ENCODE measurements around the gene ENPP1. TPM values are rescaled to one million over a fixed set of nuclear protein-coding genes. Genes with fewer than 3 reads are reported as not detected.
A peak's percentile ranks its signal among the peaks of the same experiment; 100 is the strongest.
"Not testable (repeated sequence)": the region's sequence is repeated elsewhere in the genome, so short reads cannot be mapped to it uniquely, and the experiment has no call there.

The ENPP1 gene
- polyA plus RNA-seq, 10 donors: 10.7 to 22.5 (median 15.7) TPM

GRCh38 chr6:131828951-131829350, 21.1 kb downstream of the ENPP1 start:
- DNase-seq: no peak

- DNase-seq: peak in 1 of 3 donors; percentile 12
These were observed 23.6 kb downstream of the ENPP1 start for GRCh38 chr6:131831392-131831791.

- no peak for DNase-seq
These were observed 24.1 kb downstream of the ENPP1 start for GRCh38 chr6:131831886-131832285.

DNA sequence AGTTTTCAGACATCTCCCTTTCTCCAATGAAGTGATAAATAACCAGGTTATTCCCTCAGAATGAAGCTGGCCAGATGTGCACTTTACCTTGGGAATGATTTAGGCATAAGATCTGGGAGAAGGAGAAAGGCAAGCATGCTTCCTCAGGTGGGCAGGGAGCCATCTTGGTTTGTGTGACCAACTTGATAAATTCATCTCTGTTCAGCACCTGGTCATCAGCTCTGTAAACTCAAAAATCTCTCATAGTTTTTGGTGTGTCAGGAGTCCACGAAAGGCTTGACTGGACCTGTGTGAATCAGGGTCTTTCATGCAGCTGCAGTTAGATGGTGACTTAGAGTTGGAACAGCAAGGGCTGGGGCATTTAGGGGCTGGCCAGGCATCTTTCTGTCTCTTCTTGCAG, 24.5 kb downstream of the ENPP1 start:
- no peak for DNase-seq

DNA sequence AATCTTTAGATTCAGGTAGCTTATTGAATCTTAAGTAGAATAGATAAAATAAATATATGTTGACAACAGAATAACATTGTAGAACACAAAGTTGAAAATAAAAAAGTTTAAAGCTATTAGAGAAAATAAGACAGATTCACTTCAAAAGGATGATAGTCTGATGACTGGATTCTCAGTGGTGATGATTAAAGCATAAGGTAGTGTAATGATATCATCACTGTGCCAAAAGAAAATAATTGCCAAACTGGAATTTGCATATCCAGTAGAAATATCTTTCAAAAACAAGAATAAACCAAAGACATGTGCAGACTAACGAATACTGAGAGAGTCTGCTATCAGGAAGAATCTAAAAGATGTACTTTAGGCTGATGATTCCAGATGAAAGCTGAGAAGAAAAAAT, 30.2 kb downstream of the ENPP1 start:
- DNase-seq: no peak

DNA sequence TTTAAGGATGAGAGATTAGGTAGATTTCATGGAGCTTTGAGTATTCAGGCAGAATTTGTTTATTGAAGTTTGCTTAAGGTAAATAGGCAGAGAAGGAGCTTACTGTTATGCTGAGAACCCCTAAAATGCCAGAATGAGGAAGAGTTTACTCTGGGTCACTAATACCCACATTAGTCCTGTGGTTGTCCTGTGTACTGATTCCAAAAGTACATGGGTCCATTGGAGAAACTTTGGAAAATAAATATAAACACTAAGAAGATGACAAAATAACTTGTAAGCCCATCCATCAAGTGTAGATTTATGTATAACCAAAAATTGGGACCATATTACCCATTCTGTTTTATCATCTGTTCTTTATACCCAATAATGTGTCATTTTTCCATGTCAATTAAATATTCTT, 31.6 kb downstream of the ENPP1 start:
- no peak for DNase-seq

- no peak for DNase-seq
These were observed 32.6 kb downstream of the ENPP1 start for GRCh38 chr6:131840441-131840840.

DNA sequence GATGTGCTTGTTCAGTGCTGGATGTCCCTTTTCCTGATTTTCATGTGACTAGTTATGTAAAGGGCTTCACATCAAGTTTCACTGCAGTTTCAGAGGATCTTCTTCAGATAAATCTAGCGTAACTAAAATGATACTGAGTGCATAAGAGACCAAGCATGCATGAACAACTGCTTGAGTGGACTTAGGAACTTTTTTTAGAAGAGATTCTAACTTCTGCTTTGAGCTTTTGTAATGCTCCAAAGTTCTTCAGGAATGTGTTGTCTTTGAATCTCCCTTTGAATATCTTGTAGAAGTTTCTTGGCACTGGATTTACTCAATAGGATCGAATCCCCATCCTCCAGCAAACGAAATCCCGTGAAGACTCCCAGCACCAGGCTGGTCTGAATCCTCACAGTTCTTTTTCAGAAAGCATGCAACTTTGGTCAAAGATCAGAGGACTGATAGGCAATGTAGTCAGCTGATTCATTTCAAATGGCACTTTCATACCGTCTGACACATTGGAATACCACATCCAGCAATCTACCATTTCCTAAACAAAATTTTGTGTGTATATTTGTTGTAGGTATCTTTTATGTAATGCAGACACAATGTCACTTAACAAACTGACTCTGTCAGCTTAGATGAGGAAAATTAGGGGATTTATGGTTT, 33.2 kb downstream of the ENPP1 start:
- no peak for DNase-seq

GRCh38 chr6:131843768-131844167, 35.9 kb downstream of the ENPP1 start:
- DNase-seq: no peak

GRCh38 chr6:131844243-131844841, 36.5 kb downstream of the ENPP1 start:
- no peak for DNase-seq

DNA sequence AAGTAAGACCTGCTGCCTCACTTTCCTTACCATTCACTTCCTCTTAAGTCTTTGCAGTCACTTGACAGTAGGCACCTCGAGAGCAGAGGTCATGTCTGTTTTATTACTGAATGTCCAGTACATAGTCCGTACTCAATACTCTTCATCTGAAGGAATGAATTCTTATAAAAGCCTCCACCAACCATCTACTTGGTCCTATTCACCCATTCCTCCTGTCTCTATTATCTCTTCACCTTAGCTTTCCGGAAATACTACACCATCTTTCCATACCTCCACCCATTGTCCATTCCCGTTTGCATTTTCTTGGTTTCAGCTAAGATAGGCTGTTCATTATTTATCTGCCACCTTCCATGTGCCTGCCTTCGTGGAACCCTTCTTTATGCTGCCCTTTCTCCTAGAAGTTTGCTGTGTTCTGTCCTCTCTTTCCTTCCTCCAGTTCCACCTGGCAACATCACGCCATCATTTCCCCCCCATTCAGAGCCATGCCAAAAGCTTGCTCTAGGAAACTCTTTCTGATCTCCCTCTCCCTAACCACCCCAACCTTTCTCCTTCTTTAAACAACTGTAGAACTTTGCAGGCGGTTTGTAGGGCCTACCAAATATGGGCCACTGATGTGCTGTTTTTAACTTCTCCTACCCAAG, 38.3 kb downstream of the ENPP1 start:
- DNase-seq: no peak

GRCh38 chr6:131846905-131847304, 39.1 kb downstream of the ENPP1 start:
- no peak for DNase-seq

- no peak for DNase-seq
These were observed 42.0 kb downstream of the ENPP1 start for GRCh38 chr6:131849799-131850198.

DNA sequence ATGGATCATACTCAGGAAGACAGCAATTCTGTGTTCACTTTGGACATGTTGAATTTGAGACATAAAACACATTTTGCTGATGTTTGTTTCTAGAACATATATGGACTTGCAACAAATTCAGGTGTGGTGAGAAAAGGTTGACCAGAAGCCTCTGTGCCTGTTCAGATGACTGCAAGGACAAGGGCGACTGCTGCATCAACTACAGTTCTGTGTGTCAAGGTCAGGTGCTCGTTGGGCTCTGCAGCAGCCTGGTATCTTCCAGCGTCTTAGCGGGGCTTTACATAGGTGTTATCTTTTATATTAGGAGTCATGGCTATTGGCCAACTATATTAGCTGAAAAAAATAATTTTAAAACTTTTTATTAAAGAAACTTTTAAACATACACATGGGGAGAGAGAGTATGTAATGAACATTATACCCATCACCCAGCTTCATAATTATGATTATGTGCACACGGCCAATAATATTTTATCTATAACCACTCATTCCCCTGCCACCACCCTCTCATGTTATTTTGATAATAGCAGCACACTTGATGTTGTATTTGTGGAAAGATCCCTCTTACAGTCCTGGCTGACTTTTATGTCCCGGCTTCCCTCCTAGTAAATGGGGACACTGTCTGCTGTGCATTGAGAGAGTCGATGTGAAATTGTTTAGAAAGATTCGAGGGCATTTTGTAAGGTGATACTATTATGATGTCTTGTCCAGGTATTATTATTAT, 43.4 kb downstream of the ENPP1 start:
- DNase-seq: no peak

GRCh38 chr6:131852200-131852599, 44.4 kb downstream of the ENPP1 start:
- DNase-seq: no peak

- DNase-seq: no peak
These were observed 47.0 kb downstream of the ENPP1 start for GRCh38 chr6:131854803-131855202.

GRCh38 chr6:131858765-131859415, 51.1 kb downstream of the ENPP1 start:
- DNase-seq: peak; percentile 35 to 80 (median 52)

- not testable (repeated sequence) for DNase-seq
These were observed 51.8 kb downstream of the ENPP1 start for GRCh38 chr6:131859658-131860057.

DNA sequence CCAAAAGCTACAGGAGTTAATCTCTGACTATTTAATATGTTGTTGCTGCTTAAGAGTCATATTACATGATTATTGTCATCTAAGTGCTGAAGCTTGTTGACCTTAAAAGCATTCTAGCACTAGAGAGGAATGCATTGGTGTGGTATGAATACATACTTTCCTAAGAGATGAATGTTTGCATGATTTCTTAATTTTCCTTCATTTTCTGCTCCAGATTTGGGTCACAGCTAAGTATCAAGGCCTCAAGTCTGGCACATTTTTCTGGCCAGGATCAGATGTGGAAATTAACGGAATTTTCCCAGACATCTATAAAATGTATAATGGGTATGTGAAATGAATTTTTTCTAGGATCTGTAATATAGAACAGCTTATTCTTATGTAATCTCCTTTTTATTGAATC, 53.6 kb downstream of the ENPP1 start:
- DNase-seq: peak in 1 of 3 donors; percentile 45

- peak in 1 of 3 donors; percentile 26 for DNase-seq
These were observed 54.7 kb downstream of the ENPP1 start for GRCh38 chr6:131862476-131862875.

GRCh38 chr6:131867744-131868143, 59.9 kb downstream of the ENPP1 start:
- DNase-seq: no peak

GRCh38 chr6:131868836-131869235, 61.0 kb downstream of the ENPP1 start:
- DNase-seq: no peak
